ENCODE results near the gene CBLL2. TPM values are rescaled to one million over a fixed set of nuclear protein-coding genes. Genes with fewer than 3 reads are reported as not detected.

CBLL2 gene, protein sequence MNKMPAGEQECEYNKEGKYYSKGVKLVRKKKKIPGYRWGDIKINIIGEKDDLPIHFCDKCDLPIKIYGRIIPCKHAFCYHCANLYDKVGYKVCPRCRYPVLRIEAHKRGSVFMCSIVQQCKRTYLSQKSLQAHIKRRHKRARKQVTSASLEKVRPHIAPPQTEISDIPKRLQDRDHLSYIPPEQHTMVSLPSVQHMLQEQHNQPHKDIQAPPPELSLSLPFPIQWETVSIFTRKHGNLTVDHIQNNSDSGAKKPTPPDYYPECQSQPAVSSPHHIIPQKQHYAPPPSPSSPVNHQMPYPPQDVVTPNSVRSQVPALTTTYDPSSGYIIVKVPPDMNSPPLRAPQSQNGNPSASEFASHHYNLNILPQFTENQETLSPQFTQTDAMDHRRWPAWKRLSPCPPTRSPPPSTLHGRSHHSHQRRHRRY
- not detected in 2 replicates for total RNA-seq (ENCODE audit: low replicate concordance)
- long read RNA-seq = 0 reads

DNA sequence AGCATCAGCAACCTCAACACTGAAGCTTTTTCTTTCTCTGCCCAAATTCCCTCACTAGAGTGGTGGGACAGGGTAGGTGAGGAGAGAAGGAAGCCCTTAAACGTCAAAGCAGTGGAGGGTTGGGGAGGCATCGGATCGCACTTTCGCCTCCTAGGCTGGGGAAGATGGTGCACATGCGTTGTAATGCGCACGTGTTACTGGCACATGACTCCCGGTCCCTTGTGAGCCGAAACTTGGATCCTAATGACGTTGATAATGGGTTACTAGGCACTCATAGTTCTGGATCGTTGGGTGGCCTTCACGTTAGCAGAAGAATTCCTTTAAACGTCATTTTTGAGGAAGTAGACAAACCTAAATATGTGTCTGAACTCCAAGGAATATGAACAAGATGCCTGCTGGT, at the start of gene CBLL2:
Gene CBLL2 (plus strand): TSS at position 301 of the 400 bp plus-strand sequence. CDS start 79 bp downstream, at position 380.
- H3K4me3 Mint-ChIP-seq = no peak within 1 kb of the TSS
- H3K27me3 Mint-ChIP-seq = no peaks in the 10 kb centered on the region
- no peaks in the 10 kb centered on the region for H3K36me3 Mint-ChIP-seq

DNA sequence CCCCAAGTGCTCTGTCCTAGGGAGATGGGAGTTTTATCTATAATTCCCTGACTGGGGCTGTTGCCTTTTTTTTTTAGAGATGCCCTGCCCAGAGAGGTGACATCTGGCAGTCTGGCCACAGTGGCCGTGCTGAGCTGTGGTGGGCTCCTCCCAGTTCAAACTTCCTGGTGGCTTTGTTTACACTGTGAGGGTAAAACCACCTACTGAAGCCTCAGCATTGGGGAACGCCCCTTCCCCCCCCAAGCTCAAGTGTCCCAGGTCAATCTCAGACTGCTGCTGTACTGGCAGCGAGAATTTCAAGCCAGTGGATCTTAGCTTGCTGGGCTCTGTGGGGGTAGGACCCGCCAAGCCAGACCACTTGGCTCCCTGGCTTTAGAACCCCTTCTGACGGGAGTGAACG, 38.3 kb upstream of the CBLL2 start:
- H3K9me3 Mint-ChIP-seq = peaks cover 11% of the 10 kb centered on the region
- DNase-seq (ENCODE audit: extremely low spot score, unreplicated experiment) = no peak
- no peak overlapping the region for H3K27ac Mint-ChIP-seq
- no peaks in the 10 kb centered on the region for H3K27me3 Mint-ChIP-seq
- H3K4me3 Mint-ChIP-seq = no peak overlapping the region
- peaks cover 9% of the 10 kb centered on the region for H3K36me3 Mint-ChIP-seq
- H3K4me1 Mint-ChIP-seq (ENCODE audit: unreplicated experiment) = no peaks in the 10 kb centered on the region
- TF ChIP-seq, protein P1, sequence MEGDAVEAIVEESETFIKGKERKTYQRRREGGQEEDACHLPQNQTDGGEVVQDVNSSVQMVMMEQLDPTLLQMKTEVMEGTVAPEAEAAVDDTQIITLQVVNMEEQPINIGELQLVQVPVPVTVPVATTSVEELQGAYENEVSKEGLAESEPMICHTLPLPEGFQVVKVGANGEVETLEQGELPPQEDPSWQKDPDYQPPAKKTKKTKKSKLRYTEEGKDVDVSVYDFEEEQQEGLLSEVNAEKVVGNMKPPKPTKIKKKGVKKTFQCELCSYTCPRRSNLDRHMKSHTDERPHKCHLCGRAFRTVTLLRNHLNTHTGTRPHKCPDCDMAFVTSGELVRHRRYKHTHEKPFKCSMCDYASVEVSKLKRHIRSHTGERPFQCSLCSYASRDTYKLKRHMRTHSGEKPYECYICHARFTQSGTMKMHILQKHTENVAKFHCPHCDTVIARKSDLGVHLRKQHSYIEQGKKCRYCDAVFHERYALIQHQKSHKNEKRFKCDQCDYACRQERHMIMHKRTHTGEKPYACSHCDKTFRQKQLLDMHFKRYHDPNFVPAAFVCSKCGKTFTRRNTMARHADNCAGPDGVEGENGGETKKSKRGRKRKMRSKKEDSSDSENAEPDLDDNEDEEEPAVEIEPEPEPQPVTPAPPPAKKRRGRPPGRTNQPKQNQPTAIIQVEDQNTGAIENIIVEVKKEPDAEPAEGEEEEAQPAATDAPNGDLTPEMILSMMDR (conservative IDR thresholded peaks at IDR 0.05) = no peak

More for the DNA sequence above, at the start of gene CBLL2:
- DNase-seq (ENCODE audit: extremely low spot score, unreplicated experiment) = no peak
- TF ChIP-seq, protein P1 (conservative IDR thresholded peaks at IDR 0.05) = no peak
- H3K27ac Mint-ChIP-seq = no peak within 1 kb of the TSS
- H3K9me3 Mint-ChIP-seq = peaks cover 3% of the 10 kb centered on the region
- H3K4me1 Mint-ChIP-seq (ENCODE audit: unreplicated experiment) = no peaks in the 10 kb centered on the region

DNA sequence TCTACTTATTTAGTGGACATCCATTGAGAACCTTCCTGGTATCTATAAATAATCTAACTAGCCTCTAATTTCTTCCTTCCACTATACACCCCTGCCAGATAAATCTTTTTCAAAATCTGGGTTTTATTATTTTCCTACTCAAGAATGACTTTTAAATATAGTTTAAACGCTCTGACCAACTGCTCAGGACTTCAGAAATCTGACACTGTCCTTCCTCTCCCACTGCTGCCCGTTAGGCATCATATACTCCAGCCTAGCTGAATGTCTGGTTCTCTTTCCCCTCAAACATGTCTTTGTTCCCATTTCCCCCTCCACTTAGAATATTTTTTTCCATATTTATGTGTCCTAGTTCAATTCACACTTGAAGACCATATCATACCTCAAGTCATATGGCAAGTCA, 35.2 kb upstream of the CBLL2 start:
- Mint-ChIP-seq H3K4me1 (ENCODE audit: unreplicated experiment) (no peaks in the 10 kb centered on the region), H3K27me3 (no peaks in the 10 kb centered on the region), H3K9me3 (peaks cover 13% of the 10 kb centered on the region), H3K4me3 (no peak overlapping the region), H3K36me3 (peaks cover 9% of the 10 kb centered on the region), H3K27ac (no peak overlapping the region)
- no peak for DNase-seq (ENCODE audit: extremely low spot score, unreplicated experiment)
- TF ChIP-seq, protein P1 (conservative IDR thresholded peaks at IDR 0.05) = no peak

DNA sequence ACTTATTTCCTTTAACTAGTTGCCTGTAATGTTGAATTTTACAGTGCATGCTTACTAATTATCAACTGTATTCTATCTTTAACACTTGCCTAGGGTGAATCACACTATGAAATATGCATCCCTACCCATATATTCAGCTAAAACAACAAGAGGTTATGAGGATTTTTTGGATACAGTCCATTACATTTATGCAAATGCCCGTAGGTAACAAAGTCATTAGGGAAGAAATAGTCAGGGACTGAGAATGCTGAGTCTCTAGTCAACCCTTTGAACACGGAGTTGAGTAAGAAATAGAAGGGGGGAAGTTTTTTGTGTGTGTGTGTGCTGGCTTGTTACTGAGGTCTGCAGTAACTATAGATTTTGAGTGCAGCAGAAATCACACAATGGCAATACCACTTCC, 26.1 kb upstream of the CBLL2 start:
- DNase-seq (ENCODE audit: extremely low spot score, unreplicated experiment) = no peak
- Mint-ChIP-seq H3K36me3 (no peaks in the 10 kb centered on the region), H3K27me3 (no peaks in the 10 kb centered on the region), H3K4me1 (ENCODE audit: unreplicated experiment) (no peaks in the 10 kb centered on the region), H3K27ac (no peak overlapping the region), H3K9me3 (no peaks in the 10 kb centered on the region), H3K4me3 (no peak overlapping the region)
- TF ChIP-seq, protein P1 (conservative IDR thresholded peaks at IDR 0.05) = no peak

DNA sequence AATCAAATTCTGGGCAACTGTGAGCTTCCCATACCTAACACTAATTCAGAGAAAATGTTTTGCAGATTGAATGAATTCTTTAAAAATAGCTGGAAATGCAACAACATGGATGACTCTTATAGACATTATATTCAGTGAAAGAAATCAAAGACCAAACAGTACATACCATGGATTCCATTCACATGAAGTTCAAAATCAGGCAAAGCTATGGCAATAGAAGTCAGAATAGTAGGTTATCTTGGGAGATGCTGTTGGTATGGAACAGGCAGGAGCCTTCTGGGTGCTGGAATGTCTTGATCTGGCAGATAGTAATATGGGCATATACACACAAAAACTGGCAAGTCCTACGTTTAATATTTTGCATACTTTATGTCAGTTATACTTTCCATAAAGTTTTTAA, 25.5 kb upstream of the CBLL2 start:
- TF ChIP-seq, protein P1 (conservative IDR thresholded peaks at IDR 0.05) = no peak
- no peaks in the 10 kb centered on the region for H3K9me3 Mint-ChIP-seq
- H3K27ac Mint-ChIP-seq = no peak overlapping the region
- DNase-seq (ENCODE audit: extremely low spot score, unreplicated experiment) = no peak
- H3K4me3 Mint-ChIP-seq = no peak overlapping the region
- H3K36me3 Mint-ChIP-seq = no peaks in the 10 kb centered on the region
- H3K27me3 Mint-ChIP-seq = no peaks in the 10 kb centered on the region
- H3K4me1 Mint-ChIP-seq (ENCODE audit: unreplicated experiment) = no peaks in the 10 kb centered on the region
